Measurements from ENCODE around the gene KDM2A.

KDM2A gene

GRCh38 chr11:67283481-67283963 lies 164.5 kb downstream of the KDM2A start:
- peak overlapping the region; percentile 100 for H3K27ac ChIP-seq (replicated peaks)
- no peaks in the 10 kb centered on the region for H3K27me3 ChIP-seq (ENCODE audit: insufficient read depth, poor library complexity, severe bottlenecking)
- no peak for TF ChIP-seq POLR2AphosphoS5 (IDR thresholded peaks at IDR 0.05; ENCODE audit: low read depth)
- TF ChIP-seq SPI1 (IDR thresholded peaks at IDR 0.05; ENCODE audit: borderline replicate concordance, low read depth), result peak; percentile 27; the same call in 1 of the 2 replicates
- no peak for TF ChIP-seq GABPA (IDR thresholded peaks at IDR 0.05; ENCODE audit: low read depth)
- no peak for TF ChIP-seq CTCF (IDR thresholded peaks at IDR 0.05; ENCODE audit: insufficient read depth, low read length)
- TF ChIP-seq REST (IDR thresholded peaks at IDR 0.05; ENCODE audit: insufficient replicate concordance, low read depth), result no peak
- peak overlapping the region; percentile 36 for H3K4me3 ChIP-seq (replicated peaks; ENCODE audit: insufficient read depth, low read length)
- DNase-seq (ENCODE audit: low read depth in 1 of 2, low spot score in 1 of 2), result peak; percentile 86 to 95

GRCh38 chr11:67284811-67285540 lies 165.9 kb downstream of the KDM2A start:
- TF ChIP-seq CTCF (IDR thresholded peaks at IDR 0.05; ENCODE audit: insufficient read depth, low read length), result no peak
- no peak for TF ChIP-seq POLR2AphosphoS5 (IDR thresholded peaks at IDR 0.05; ENCODE audit: low read depth)
- no peak for TF ChIP-seq REST (IDR thresholded peaks at IDR 0.05; ENCODE audit: insufficient replicate concordance, low read depth)
- no peak for TF ChIP-seq SPI1 (IDR thresholded peaks at IDR 0.05; ENCODE audit: borderline replicate concordance, low read depth)
- no peak for TF ChIP-seq GABPA (IDR thresholded peaks at IDR 0.05; ENCODE audit: low read depth)
- Histone ChIP-seq H3K27ac (replicated peaks) (peak overlapping the region; percentile 100), H3K27me3 (ENCODE audit: insufficient read depth, poor library complexity, severe bottlenecking) (no peaks in the 10 kb centered on the region), H3K4me3 (replicated peaks; ENCODE audit: insufficient read depth, low read length) (peak overlapping the region; percentile 36)
- DNase-seq (ENCODE audit: low read depth in 1 of 2, low spot score in 1 of 2), result peak; percentile 56 to 58

- H3K27ac ChIP-seq (replicated peaks), result peak overlapping the region; percentile 100
- DNase-seq (ENCODE audit: low read depth in 1 of 2, low spot score in 1 of 2), result peak; percentile 53 to 60
- H3K4me3 ChIP-seq (replicated peaks; ENCODE audit: insufficient read depth, low read length), result peak overlapping the region; percentile 36
- H3K27me3 ChIP-seq (ENCODE audit: insufficient read depth, poor library complexity, severe bottlenecking), result no peaks in the 10 kb centered on the region
- no peak for TF ChIP-seq REST (IDR thresholded peaks at IDR 0.05; ENCODE audit: insufficient replicate concordance, low read depth)
- TF ChIP-seq SPI1 (IDR thresholded peaks at IDR 0.05; ENCODE audit: borderline replicate concordance, low read depth), result no peak
- TF ChIP-seq GABPA (IDR thresholded peaks at IDR 0.05; ENCODE audit: low read depth), result no peak
- TF ChIP-seq POLR2AphosphoS5 (IDR thresholded peaks at IDR 0.05; ENCODE audit: low read depth), result peak; percentile 89
- TF ChIP-seq CTCF (IDR thresholded peaks at IDR 0.05; ENCODE audit: insufficient read depth, low read length), result no peak
Observed at GRCh38 chr11:67285541-67286498, 166.8 kb downstream of the KDM2A start.

Measured in HL-60 (cell line).